ENCODE results near the gene SPSB3. TPM values are rescaled to one million over a fixed set of nuclear protein-coding genes. Genes with fewer than 3 reads are reported as not detected.
A peak's percentile ranks its signal among the peaks of the same experiment; 100 is the strongest.

Gene SPSB3
- total and polyA plus RNA-seq, 2 of the 13 experiments (the other 11 are each of a cell fraction or from before 2014, with no cell fraction given) = 13.2 to 21.9 TPM

GRCh38 chr16:1826691-1827573 is 44.6 kb upstream of the SPSB3 start, which contains the start of the genes FAHD1 and HAGH (continued):
- TF ChIP-seq ZNF276 (CRISPR knock-in tag; IDR thresholded peaks at IDR 0.05; ENCODE audit: low read depth) (no peak; the same call in 1 of the 2 replicates), ELK4 (CRISPR knock-in tag; IDR thresholded peaks at IDR 0.05; ENCODE audit: borderline replicate concordance) (no peak), NONO (IDR thresholded peaks at IDR 0.05) (no peak), NONO (CRISPR knock-in tag; conservative IDR thresholded peaks at IDR 0.05) (peak; percentile 90), MATR3 (CRISPR knock-in tag; IDR thresholded peaks at IDR 0.05) (no peak), ZNF839 (CRISPR knock-in tag; IDR thresholded peaks at IDR 0.05; ENCODE audit: borderline replicate concordance) (no peak), DMTF1 (CRISPR knock-in tag; IDR thresholded peaks at IDR 0.05) (no peak), MYNN (CRISPR knock-in tag; IDR thresholded peaks at IDR 0.05; ENCODE audit: low read depth) (peak; percentile 72; the same call in 1 of the 2 replicates), ZNF615 (CRISPR knock-in tag; IDR thresholded peaks at IDR 0.05; ENCODE audit: borderline replicate concordance) (no peak), ZNF577 (CRISPR knock-in tag; IDR thresholded peaks at IDR 0.05; ENCODE audit: borderline replicate concordance, low read depth) (no peak), ZNF10 (CRISPR knock-in tag; IDR thresholded peaks at IDR 0.05; ENCODE audit: borderline replicate concordance, low read depth) (no peak), ARID2 (CRISPR knock-in tag; IDR thresholded peaks at IDR 0.05; ENCODE audit: borderline replicate concordance) (peak; percentile 94), SMARCE1 (IDR thresholded peaks at IDR 0.05; ENCODE audit: borderline replicate concordance) (no peak), HES4 (CRISPR knock-in tag; IDR thresholded peaks at IDR 0.05; ENCODE audit: borderline replicate concordance) (peak; percentile 72; the same call in 1 of the 2 replicates), MLLT10 (CRISPR knock-in tag; IDR thresholded peaks at IDR 0.05) (0 out of 2 replicates have a peak, but pooled peaks have one; percentile 37)
- TF ChIP-seq, protein P1, sequence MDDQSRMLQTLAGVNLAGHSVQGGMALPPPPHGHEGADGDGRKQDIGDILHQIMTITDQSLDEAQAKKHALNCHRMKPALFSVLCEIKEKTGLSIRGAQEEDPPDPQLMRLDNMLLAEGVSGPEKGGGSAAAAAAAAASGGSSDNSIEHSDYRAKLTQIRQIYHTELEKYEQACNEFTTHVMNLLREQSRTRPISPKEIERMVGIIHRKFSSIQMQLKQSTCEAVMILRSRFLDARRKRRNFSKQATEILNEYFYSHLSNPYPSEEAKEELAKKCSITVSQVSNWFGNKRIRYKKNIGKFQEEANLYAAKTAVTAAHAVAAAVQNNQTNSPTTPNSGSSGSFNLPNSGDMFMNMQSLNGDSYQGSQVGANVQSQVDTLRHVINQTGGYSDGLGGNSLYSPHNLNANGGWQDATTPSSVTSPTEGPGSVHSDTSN (CRISPR knock-in tag; IDR thresholded peaks at IDR 0.05; ENCODE audit: borderline replicate concordance) = 0 out of 2 replicates have a peak, but pooled peaks have one; percentile 68
- TF ChIP-seq, protein P2, sequence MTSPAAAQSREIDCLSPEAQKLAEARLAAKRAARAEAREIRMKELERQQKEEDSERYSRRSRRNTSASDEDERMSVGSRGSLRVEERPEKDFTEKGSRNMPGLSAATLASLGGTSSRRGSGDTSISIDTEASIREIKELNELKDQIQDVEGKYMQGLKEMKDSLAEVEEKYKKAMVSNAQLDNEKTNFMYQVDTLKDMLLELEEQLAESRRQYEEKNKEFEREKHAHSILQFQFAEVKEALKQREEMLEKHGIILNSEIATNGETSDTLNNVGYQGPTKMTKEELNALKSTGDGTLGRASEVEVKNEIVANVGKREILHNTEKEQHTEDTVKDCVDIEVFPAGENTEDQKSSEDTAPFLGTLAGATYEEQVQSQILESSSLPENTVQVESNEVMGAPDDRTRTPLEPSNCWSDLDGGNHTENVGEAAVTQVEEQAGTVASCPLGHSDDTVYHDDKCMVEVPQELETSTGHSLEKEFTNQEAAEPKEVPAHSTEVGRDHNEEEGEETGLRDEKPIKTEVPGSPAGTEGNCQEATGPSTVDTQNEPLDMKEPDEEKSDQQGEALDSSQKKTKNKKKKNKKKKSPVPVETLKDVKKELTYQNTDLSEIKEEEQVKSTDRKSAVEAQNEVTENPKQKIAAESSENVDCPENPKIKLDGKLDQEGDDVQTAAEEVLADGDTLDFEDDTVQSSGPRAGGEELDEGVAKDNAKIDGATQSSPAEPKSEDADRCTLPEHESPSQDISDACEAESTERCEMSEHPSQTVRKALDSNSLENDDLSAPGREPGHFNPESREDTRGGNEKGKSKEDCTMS (CRISPR knock-in tag; conservative IDR thresholded peaks at IDR 0.05) = no peak

Measured in HepG2 (cell line).